NCI-H82 treated with DMSO at 0.1 percent for 48 hours (cell line): ENCODE measurements around the gene LSM3.
A peak's percentile ranks its signal among the peaks of the same experiment; 100 is the strongest.

Experiments
- DNase-seq: peaks from one replicate; lab custom pipeline; 2025; ENCODE audit not compliant: unreplicated experiment; lab: John Stamatoyannopoulos, UW

LSM3 gene

GRCh38 chr3:14194865-14195264 is 16.2 kb downstream of the LSM3 start:
- DNase-seq, result no peak

GRCh38 chr3:14199641-14200040 is 21.0 kb downstream of the LSM3 start:
- no peak for DNase-seq

- DNase-seq, result no peak
These were observed 21.7 kb downstream of the LSM3 start for GRCh38 chr3:14200276-14200675.

- no peak for DNase-seq
These were observed 22.2 kb downstream of the LSM3 start for GRCh38 chr3:14200841-14201240.

- DNase-seq, result no peak
These were observed 23.5 kb downstream of the LSM3 start for GRCh38 chr3:14201940-14202684.

- no peak for DNase-seq
These were observed 24.4 kb downstream of the LSM3 start for GRCh38 chr3:14202874-14203520.

- peak; percentile 26 for DNase-seq
These were observed 25.0 kb downstream of the LSM3 start for GRCh38 chr3:14203521-14204079.

- DNase-seq, result no peak
These were observed 26.1 kb downstream of the LSM3 start for GRCh38 chr3:14204515-14205284.

- no peak for DNase-seq
These were observed 28.0 kb downstream of the LSM3 start for GRCh38 chr3:14206548-14207177.

- no peak for DNase-seq
These were observed 29.6 kb downstream of the LSM3 start for GRCh38 chr3:14208168-14208567.

GRCh38 chr3:14208977-14209394 is 30.4 kb downstream of the LSM3 start:
- no peak for DNase-seq

- no peak for DNase-seq
These were observed 31.1 kb downstream of the LSM3 start for GRCh38 chr3:14209581-14210289.

- DNase-seq, result no peak
These were observed 31.7 kb downstream of the LSM3 start for GRCh38 chr3:14210290-14210688.

GRCh38 chr3:14210843-14211594 is 32.4 kb downstream of the LSM3 start:
- no peak for DNase-seq

GRCh38 chr3:14211621-14212020 is 33.0 kb downstream of the LSM3 start:
- no peak for DNase-seq

- DNase-seq, result no peak
These were observed 33.4 kb downstream of the LSM3 start for GRCh38 chr3:14212032-14212431.

- no peak for DNase-seq
These were observed 34.6 kb downstream of the LSM3 start for GRCh38 chr3:14213066-14213774.

- DNase-seq, result no peak
These were observed 36.1 kb downstream of the LSM3 start for GRCh38 chr3:14214764-14215163.
